Measurements from ENCODE around the gene EFCAB7.
"Not testable (repeated sequence)": the region's sequence is repeated elsewhere in the genome, so short reads cannot be mapped to it uniquely, and the experiment has no call there.

DNA sequence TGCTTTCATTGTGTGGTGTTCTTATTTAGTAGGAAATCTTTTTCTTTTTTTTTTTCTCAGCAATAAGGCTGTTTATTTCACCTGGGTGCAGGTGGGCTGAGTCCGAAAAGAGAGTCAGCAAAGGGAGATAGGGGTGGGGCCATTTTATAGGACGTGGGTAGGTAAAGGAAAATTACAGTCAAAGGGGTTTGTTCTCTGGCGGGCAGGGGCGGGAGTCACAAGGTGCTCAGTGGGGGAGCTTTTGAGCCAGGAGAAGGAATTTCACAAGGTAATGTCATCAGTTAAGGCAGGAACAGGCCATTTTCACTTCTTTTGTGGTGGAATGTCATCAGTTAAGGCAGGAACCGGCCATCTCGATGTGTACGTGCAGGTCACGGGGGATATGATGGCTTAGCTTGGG lies 49.4 kb downstream of the EFCAB7 start:
- not testable (repeated sequence) for TF ChIP-seq EZH2 (IDR thresholded peaks at IDR 0.05); POLR2AphosphoS5 (IDR thresholded peaks at IDR 0.05; ENCODE audit: borderline replicate concordance, low read depth, low read length)

Measured in SK-N-MC (cell line).